DOHH2 (cell line): Measurements from ENCODE around the gene BARX2.

ENCODE experiments used
- CTCF ChIP-seq: fragments of 200-600 bp; sonication (generic); IDR thresholded peaks from one replicate; pipeline ENCODE4 v1.5.1; 2014; ENCODE audit warnings: antibody characterized with exemption, mild to moderate bottlenecking, low read depth, low read length; ENCODE audit not compliant: poor library complexity, severe bottlenecking
- EZH2phosphoT487 ChIP-seq: fragments of 200-600 bp; sonication (generic); IDR thresholded peaks from 2 replicates; pipeline ENCODE4 v1.6.1; 2017; ENCODE audit warnings: borderline replicate concordance, mild to moderate bottlenecking, antibody characterized with exemption, low read length, moderate library complexity, mixed read lengths

GRCh38 chr11:129489249-129489648, 113.6 kb downstream of the BARX2 start:
- TF ChIP-seq CTCF (no peak), EZH2phosphoT487 (no peak)
